Activated CD8-positive, alpha-beta memory T cell treated with anti-CD3 and anti-CD28 coated beads for 48 hours (primary cell): Measurements from ENCODE around the gene IRF3.
A peak's percentile ranks its signal among the peaks of the same experiment; 100 is the strongest.

Source experiments
- DNase-seq, 3 experiments: peaks; one replicate each; pipeline ENCODE4 v3.0.0-alpha.2; 2020; ENCODE audit warnings: low read depth in 2 of 3, low spot score in 2 of 3

Gene IRF3

DNA sequence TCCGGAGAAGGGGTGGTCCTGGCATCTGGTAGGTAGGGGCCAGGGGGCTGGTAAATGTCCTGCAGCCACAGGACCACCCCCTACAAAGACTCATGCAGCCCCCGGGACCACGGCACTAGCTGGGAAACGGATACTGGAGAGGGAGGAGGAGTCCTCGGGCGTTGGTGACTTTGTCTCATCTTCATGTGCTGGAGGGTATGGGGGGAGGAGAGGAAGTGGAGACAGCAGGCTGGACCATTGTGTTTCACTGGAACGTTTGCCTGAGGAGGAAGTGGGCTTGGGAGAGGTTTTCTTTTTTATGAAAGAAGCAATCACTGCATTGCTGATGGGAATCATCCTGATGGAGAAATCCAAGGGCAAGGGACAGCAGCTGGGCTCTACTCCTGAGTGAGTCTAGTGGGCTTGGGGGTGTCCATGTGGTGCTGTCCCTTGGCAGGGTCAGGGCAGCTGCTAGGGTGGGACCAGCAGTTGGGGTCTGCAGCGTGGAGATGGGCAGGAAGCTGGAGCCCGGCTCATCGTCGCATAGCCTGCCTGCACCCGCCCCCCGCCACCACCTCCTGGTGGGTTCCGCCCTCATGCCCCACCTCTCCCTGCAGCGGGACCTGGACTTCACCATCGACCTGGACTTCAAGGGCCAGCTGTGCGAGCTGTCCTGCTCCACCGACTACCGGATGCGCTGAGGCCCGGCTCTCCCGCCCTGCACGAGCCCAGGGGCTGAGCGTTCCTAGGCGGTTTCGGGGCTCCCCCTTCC, 22.1 kb upstream of the IRF3 start:
- DNase-seq, result no peak

DNA sequence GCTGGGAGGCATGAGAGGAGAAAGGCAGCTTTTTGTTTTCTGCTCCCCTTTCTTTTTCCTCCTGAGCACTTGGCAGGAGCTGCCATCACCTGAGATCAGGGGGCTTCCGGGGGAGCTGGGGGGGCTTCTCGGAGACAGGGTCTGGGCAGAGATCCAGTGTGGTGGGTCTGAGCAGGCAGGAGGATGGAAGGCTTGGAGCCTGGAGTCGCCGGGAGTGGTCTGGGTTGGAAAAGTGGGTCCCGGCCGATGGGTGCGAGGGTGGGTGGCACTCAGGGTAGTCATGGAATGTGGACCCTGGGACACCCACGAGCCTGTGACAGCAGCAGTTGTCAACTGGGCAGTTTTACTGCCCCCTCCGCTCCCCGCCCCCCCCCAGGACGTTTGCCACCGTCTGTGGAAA, 21.5 kb upstream of the IRF3 start:
- no peak for DNase-seq

DNA sequence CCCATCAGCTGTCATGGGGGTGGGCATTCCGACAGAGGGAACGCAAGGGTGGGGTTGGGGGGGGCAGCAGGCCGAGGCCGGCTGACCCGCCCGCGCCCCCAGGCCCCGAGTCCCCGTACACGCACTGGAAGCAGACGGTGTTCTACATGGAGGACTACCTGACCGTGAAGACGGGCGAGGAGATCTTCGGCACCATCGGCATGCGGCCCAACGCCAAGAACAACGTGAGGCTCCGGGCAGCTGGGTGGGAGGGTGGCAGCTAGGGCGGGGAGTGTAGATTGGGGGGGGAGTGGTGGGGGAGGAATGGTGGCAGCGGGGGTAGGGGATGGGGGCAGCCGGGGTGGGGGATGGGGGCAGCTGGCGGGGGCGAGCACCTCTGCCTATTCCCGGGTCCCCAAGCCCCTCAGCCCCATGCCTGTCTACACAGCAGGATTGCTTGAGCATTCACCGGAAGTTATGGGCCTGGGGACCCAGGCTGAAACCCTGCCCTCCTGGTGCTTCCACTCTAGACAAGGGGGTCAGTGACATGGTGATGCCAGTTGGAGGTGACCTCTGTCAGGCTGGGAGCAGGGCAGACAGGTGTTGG, 20.9 kb upstream of the IRF3 start:
- DNase-seq, result no peak

DNA sequence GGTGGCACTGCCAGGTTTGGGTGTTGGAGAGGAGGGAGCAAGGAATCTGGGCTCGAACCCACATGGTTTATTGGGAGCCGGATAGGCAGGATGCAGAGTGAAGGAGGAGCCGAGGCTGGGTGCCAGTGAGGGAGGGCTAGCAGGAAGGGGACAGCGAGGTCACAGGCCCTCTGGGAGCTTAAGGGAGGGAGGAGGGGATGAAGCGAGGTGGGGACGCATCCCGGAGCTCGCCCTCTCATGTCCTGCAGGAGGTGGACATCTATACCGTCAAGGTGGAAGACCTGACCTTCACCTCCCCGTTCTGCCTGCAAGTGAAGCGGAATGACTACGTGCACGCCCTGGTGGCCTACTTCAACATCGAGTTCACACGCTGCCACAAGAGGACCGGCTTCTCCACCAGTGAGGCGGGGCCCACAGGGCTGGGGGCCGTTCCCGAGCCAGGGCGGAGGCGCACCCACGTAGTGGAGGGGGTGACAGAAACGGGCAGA, 20.2 kb upstream of the IRF3 start:
- DNase-seq, result no peak

DNA sequence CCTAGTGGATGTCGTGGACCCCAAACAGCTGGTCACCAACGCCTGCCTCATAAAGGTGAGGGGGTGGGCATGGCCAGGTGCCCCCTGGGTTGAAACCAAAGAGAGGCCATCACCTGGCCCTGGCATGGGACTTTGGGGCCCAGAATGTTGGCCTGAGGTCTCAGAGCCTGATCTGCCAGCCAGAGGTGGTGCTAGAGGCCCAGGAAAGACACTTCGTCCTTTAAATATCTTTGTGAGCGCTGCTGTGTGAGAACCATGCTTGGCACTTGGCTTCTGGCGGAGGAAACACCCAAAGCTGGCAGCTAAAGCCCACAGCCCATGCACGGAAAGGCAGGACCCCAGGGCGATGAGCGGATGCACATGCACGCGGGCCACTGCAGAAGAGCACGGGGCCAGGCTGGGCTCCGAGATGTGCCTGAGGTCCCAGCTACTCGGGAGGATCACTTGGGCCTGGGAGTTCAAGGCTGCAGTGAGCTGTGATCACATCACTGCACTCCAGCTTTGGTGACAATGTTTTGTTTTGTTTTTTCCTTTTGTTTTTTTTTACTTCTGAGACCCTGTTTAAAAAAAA, 19.4 kb upstream of the IRF3 start:
- no peak for DNase-seq

DNA sequence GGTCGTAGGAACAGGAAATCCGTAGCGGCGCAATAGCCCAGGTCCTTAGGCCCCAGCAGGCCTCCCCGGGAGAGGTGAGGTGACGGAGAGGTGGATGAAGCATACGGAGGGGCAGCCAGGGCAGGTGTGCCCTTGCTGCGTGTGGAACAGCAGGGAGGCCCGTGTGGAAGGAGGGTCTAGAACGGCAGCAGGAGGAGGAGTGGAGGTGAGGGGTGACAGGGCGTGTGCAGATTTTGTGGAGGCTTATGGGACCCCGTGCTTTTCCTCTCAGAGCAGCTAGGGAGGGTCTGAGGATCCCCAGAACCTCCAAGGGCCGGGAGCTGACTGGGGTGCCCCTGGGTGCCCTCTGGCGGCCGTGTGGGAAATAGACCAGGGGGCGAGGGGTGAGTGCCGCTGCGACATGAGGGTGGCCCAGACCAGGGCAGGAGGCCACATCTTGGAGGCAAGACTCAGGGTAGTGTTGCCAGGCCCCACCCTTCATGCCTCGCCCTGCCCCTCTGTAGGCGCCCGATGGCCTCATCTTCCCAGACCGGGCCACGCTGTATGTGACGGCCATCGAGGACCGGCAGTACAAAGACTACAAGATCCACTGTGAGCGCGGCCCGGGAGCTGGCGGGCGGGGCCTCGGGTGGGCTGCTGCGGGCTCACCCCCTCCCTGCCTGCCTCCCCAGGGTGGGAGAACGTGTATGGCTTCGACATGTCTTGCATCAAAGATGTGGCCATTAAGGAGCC, 18.8 kb upstream of the IRF3 start:
- DNase-seq, result no peak

DNA sequence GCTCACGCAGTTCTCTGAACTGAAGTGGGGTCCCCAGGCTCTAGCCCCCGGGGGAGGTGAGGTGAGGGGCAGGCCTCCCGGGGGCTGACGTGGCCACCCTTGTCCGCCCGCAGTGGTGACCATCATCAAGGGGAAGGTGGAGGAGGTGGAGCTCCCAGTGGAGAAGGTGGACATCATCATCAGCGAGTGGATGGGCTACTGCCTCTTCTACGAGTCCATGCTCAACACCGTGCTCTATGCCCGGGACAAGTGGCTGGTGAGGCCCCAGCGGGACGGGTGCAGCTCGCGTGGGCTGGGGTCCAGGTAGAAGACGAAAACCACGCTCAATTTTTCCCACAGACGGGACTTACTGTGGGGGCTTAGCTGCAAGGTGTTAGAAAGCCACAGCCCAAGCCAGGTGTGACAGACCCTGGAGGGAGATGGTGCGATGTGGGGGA, 18.2 kb upstream of the IRF3 start:
- no peak for DNase-seq

DNA sequence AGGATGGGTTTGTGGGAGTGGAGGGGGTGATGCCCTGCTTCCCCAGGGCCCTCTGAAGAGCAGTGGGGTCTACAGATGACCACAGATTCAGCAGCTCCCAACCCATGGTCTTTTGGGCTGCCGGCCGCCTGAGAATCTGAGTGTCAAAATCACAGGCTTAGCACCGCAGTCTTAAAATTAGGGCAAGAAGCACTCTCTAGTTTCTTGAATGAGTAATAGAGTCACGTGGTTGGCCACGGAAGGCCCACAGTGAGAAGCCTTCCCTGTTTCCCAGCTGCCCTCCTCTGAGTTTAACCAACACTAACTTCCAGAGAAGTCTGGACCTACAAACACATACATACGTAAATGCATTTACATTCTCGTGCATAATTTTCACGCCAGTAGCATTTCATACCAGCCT, 16.6 kb upstream of the IRF3 start:
- DNase-seq, result no peak

DNA sequence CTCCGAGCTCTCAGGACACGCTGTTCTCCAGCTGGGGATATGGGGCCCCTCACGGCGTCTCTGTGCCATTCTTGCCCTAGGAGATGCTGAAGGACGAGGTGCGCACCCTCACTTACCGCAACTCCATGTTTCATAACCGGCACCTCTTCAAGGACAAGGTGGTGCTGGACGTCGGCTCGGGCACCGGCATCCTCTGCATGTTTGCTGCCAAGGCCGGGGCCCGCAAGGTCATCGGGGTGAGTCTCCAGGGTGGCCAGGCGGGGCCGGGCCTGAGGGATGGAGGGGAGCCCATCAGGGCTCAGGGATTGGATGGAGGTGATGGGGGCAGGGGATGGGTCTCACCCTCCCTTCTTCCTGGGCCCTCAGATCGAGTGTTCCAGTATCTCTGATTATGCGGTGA, 16.2 kb upstream of the IRF3 start:
- DNase-seq, result no peak

DNA sequence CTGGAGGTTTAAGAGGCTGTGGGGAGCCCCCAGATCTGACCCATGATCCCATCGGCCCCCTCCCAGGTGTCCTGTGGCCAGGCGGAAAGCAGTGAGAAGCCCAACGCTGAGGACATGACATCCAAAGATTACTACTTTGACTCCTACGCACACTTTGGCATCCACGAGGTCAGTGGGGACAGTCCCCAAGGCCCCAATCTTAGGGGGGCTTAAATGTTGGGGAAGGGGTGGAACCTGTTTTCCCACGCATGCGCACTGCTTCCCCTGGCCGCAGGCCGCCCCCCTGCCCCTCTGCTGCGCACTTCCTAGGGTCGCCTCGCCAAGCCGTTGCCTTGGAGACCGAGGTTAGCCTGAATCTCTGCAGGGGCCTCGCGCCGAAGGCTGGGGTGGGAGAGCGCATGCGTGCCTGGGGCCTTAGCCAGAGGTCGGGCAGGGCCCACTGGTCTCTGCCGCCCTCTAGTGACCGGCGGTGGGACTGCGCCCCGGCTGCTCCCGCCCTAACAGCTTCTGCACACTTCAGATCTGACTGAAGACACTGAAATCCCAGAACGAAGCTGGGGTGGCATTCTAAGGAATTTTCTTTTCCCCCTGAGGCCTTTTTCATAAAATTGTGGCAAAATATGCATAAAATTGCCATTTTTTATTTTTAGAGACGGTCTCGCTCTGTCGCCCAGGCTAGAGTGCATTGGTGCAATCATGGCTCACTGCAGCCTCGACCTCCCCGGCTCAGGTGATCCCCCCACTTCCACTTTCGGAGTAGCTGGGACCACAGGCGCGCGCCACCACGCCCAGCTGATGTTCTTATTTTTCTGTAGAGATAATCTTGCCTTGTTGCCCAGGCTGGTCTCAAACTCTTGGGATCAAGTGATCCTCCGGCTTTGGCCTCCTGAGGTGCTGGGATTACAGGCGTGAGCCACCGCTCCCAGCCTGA, 15.0 kb upstream of the IRF3 start:
- peak; percentile 85 to 97 (median 97) for DNase-seq

DNA sequence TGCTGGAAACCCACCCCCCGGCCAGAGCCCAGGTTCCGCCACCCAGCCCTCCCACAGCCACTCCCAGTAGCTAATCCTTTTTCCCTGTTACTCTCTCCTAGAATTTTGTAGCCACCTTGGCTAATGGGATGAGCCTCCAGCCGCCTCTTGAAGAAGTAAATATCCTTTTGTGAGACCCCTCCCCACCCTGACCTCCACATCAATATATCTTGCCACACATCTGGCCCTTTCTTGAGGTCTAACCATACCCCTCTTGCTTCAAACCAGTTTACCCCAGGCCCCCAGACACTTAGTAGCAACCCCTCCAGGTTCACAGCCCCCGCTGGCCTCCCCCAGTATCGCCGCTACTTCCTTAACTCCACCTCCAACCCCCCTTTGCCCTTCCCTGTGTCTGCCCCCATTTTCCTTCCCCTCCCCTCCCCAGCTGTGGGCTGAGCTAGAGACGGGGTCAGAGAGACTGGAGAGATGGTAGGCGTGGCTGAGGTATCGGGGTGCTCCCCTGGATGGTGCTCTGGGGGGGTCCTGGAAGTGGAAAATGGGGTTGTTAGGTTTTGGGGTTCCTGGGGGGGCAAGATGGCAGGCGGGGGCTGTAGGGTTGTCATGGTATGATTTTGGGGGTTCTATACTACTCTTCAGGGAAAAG, 14.2 kb upstream of the IRF3 start:
- DNase-seq, result no peak

DNA sequence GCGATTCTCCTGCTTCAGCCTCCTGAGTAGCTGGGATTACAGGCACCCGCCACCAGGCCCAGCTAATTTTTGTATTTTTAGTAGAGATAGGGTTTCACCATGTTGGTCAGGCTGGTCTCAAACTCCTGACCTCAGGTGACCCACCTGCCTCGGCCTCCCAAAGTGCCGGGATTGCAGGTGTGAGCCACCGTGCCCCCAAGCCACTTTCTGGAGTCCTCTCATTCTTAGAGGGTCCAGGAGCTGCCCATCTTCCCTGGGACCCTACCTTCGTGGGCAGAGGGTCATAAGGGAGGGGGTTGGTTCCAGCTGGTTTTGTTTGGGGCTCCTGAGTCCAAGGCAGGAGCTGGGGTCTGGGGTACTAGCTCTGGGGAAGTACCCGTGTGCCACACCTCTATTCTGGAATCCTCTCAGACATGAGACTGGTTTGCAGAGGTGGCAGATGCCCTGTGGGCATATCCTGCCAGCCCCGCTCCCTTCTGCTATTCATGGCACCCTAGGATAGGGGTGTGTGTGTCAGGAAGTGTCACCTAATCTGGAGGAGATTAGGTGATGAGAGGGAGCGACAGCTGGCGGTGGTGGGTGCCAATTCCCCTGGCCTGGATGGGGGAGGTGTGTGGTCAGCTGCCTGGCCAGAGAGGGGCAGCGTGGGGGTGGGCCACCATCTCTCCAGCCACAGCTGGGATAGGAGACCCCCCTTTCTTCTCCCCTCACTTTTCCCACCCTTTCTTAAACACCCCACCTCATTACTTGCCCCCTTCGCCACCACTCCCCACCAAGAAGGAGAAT, 13.5 kb upstream of the IRF3 start:
- no peak for DNase-seq

DNA sequence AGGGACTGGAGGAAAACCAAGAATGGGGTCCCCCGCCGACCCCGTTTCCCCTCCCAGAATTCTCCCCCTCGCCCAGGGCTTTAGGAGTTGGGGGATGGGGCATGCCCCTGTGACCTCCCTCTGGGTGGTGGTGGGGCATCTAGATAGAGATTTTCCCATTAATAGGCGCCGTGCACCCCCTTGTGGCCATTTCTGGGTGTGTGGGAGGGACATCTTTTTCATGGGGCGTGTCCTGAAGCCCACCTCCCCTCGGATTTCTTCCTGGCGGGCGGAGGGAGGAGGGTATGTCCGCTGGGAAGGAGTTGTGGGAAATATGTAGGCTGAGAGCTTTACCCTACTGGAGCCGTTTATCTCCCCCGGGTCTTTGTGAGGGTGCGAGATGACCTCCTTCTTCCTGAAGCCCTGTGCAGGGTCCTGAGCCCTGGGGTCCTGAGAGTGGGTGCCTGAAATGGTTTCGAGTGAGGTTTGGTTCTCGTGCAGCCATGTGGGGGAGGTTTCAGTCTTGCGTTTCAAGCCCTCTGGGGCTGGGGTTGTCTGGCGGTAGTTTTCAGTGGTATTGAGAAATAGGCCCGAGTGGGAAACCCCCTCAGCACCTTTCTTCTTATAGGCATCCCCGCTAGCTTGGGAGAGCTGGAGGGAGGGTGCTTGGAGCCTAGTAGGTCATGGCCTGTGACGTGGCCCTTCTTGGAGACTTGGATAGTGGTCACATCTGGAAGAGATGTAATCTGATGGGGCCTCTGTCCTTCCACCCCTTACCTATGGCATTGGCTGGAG, 12.4 kb upstream of the IRF3 start:
- DNase-seq, result peak; percentile 59 to 80 (median 71)

DNA sequence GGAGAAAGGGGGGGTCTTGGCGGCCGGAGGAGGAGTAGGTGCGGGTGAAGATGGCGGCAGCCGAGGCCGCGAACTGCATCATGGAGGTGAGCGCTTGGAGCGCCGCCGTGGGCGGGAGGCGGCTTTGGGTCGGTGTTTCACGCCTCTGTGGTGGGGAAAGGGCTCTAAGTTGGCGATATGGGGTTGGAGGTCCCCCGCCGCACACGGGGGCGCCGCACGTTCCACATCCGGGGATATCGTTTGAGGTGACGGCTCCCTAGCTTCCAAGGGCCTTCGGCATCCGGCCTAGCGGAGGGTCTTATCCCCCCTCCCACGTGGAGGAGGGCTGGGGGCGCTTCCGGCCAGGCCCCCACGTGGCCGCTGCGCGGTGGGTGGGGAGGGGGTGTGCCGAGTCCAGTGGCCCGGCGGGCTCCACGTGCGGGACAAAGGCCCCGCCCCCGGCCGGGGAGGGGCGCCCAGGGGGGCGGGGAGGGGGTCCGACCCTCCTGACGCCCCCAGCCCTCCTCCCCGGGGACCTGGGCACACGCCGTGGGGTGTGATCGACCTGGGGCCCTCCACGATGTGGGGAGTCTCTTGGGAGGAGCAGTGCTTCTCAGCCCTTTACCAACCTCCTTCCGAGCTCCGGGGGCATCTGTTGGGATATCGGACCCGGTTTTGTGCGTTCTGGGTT, 11.7 kb upstream of the IRF3 start, which contains the start of gene PRMT1:
Gene PRMT1 (plus strand): TSS at position 41 of the 670 bp plus-strand sequence. CDS start 10 bp downstream, at position 51.
- DNase-seq, result no peak

DNA sequence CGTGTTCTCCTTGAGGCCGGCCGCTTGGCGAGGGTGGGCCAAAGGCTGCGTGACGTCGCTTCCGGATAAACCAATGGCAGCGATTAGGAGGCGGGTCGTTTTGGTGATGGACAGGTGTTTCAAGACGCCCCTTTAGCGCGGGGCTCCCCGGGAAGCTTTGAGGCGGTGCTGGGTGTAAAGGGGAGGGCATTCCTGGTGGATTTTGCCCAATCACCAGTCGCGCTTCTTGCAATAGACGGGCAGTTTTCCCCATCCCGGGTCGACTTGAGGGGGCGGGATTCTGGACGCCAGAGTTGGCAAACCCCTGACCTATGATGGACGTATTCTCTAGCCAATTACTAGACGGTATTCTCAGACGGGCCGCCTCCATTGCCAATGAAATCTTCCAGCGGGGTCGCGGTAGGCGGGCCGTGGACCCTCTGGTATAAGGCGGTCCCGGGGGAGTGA, 11.2 kb upstream of the IRF3 start:
- DNase-seq, result peak; percentile 92 to 98 (median 95)

DNA sequence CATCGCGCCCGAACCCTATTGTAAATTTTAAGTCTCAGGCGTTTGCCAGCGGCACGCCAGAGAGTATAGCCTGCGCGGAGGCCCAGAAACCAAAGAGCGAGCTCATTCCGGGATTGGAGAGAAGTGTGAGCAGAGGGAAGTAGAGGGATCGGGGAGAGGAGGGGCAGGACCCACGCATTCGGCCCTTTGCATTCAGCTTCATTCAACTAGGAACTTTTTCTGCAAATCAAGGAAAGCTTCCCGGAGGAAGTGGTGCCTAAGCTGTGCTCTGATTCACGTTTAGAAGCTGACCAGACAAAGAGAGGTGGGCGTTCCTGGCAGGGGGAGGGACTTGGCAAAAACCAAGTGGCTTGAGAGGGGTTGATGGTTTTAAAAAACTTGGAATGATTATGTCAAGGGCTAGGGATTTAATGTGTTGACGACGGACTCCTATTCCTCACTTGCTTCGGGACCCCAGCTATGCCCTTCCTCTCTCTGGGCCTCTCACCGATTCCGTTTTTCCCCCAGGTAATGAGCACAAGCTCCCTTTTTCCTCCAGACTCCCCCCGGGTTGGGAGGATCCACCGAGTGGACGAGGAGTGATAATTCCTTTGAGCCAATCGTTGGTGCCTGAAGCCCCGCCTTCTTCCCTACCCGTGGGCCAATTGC, 10.6 kb upstream of the IRF3 start:
- no peak for DNase-seq

DNA sequence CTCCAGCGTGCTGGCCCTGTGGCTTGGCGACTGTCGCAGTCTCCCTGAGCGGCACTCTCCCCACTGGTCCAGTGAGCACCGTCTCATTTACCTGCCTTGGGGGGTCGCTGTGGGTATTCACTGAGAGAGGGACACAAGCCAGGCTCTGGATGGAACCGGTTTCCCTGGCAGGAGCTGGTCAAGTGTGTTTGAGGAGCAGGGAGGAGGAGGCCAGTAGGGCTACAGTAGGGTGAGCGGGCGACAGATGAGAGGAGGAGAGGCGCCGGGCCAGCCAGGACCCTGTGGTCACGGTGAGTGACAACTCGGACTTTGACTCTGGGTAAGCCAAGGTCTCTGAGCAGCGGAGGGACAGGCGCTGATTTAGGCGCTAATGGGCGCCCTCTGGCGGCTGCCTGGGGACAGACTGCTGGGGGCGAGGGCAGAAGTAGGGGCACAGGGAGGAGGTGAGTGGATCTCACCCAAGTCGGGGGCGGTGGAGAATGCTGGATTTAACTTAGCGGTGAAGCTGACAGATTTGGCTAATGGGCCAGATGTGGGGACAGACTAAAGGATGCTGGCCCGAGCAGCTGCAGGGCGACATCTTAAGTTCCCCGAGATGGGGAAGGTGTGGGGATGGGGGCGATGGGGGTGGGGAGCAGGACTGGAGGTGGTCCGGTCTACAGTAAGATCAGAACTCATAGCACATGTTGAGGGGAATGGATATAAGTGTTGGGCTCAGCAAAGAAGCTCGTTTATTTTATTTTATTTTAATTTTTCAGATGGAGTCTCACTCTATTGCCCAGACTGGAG, 6.7 kb upstream of the IRF3 start:
- peak in 2 of 3 experiments; percentile 63 to 70 for DNase-seq
